ENCODE measurements around the gene MORF4L2.

GRCh38 chrX:103699243-103699642 is 12.7 kb upstream of the MORF4L2 start:
- no peak for TF ChIP-seq NRF1 (IDR thresholded peaks at IDR 0.05; ENCODE audit: low read depth, low read length)
- no peak for TF ChIP-seq POLR2AphosphoS5 (IDR thresholded peaks at IDR 0.05; ENCODE audit: low read depth, low read length)
- TF ChIP-seq MXI1 (IDR thresholded peaks at IDR 0.05; ENCODE audit: low read depth, low read length) = no peak
- no peak for TF ChIP-seq ZBTB33 (IDR thresholded peaks at IDR 0.05; ENCODE audit: borderline replicate concordance, low read depth)
- TF ChIP-seq TEAD4 (IDR thresholded peaks at IDR 0.05; ENCODE audit: borderline replicate concordance, insufficient read depth) = no peak
- TF ChIP-seq CTCF (IDR thresholded peaks at IDR 0.05) = no peak
- no peak for TF ChIP-seq REST (IDR thresholded peaks at IDR 0.05; ENCODE audit: low read depth, low read length)
- no peak for TF ChIP-seq JUND (IDR thresholded peaks at IDR 0.05)
